ENCODE results near the gene SCUBE3.

The SCUBE3 gene

GRCh38 chr6:35242906-35243305 is 29.1 kb downstream of the SCUBE3 start:
- no peak for TF ChIP-seq CTCF (IDR thresholded peaks at IDR 0.05; ENCODE audit: low read length)
- no peak for TF ChIP-seq EZH2 (IDR thresholded peaks at IDR 0.05; ENCODE audit: borderline replicate concordance, low read length)

GRCh38 chr6:35243386-35243958 is 29.7 kb downstream of the SCUBE3 start:
- Histone ChIP-seq H3K9me3 (ENCODE audit: low read length) (no peaks in the 10 kb centered on the region), H3K4me2 (ENCODE audit: low read length) (no peak overlapping the region), H4K20me1 (ENCODE audit: insufficient read depth, low read length) (no peaks in the 10 kb centered on the region; the same call in 1 of the 2 replicates), H3K27ac (ENCODE audit: low read depth, low read length, poor library complexity, severe bottlenecking) (no peak overlapping the region), H3K27me3 (ENCODE audit: insufficient read depth, low read length) (no peaks in the 10 kb centered on the region), H3K4me3 (ENCODE audit: low read depth, low read length, poor library complexity, severe bottlenecking) (no peak overlapping the region), H3K9me2 (ENCODE audit: low read depth, low read length) (no peaks in the 10 kb centered on the region), H3K4me1 (ENCODE audit: insufficient read depth, low read length, severe bottlenecking) (no peaks in the 10 kb centered on the region), H3K79me2 (ENCODE audit: insufficient read depth, low read length) (no peaks in the 10 kb centered on the region), H3F3A (ENCODE audit: insufficient read depth, low read length) (no peaks in the 10 kb centered on the region), H2AFZ (ENCODE audit: low read length) (no peak overlapping the region), H3K9ac (ENCODE audit: low read length) (no peak overlapping the region), H3K36me3 (ENCODE audit: insufficient read depth, low read length) (no peaks in the 10 kb centered on the region)
- TF ChIP-seq EZH2 (IDR thresholded peaks at IDR 0.05; ENCODE audit: borderline replicate concordance, low read length), result no peak
- TF ChIP-seq CTCF (IDR thresholded peaks at IDR 0.05; ENCODE audit: low read length), result no peak

More at GRCh38 chr6:35242906-35243305, 29.1 kb downstream of the SCUBE3 start:
- H3K4me2 ChIP-seq (ENCODE audit: low read length), result no peak overlapping the region
- H3K9me3 ChIP-seq (ENCODE audit: low read length), result no peaks in the 10 kb centered on the region
- no peaks in the 10 kb centered on the region for H3K9me2 ChIP-seq (ENCODE audit: low read depth, low read length)
- no peak overlapping the region for H3K27ac ChIP-seq (ENCODE audit: low read depth, low read length, poor library complexity, severe bottlenecking)
- H3K4me3 ChIP-seq (ENCODE audit: low read depth, low read length, poor library complexity, severe bottlenecking), result no peak overlapping the region
- no peaks in the 10 kb centered on the region for H3K36me3 ChIP-seq (ENCODE audit: insufficient read depth, low read length)
- H3K79me2 ChIP-seq (ENCODE audit: insufficient read depth, low read length), result no peaks in the 10 kb centered on the region
- H3K27me3 ChIP-seq (ENCODE audit: insufficient read depth, low read length), result no peaks in the 10 kb centered on the region
- no peaks in the 10 kb centered on the region for H3F3A ChIP-seq (ENCODE audit: insufficient read depth, low read length)
- H4K20me1 ChIP-seq (ENCODE audit: insufficient read depth, low read length), result no peaks in the 10 kb centered on the region; the same call in 1 of the 2 replicates
- no peak overlapping the region for H2AFZ ChIP-seq (ENCODE audit: low read length)
- H3K9ac ChIP-seq (ENCODE audit: low read length), result no peak overlapping the region
- no peaks in the 10 kb centered on the region for H3K4me1 ChIP-seq (ENCODE audit: insufficient read depth, low read length, severe bottlenecking)

GRCh38 chr6:35244551-35244950 is 30.8 kb downstream of the SCUBE3 start:
- Histone ChIP-seq H3K79me2 (ENCODE audit: insufficient read depth, low read length) (no peaks in the 10 kb centered on the region), H3K9ac (ENCODE audit: low read length) (no peak overlapping the region), H3K9me2 (ENCODE audit: low read depth, low read length) (no peaks in the 10 kb centered on the region), H3K4me1 (ENCODE audit: insufficient read depth, low read length, severe bottlenecking) (no peaks in the 10 kb centered on the region), H3K27ac (ENCODE audit: low read depth, low read length, poor library complexity, severe bottlenecking) (no peak overlapping the region), H3F3A (ENCODE audit: insufficient read depth, low read length) (no peaks in the 10 kb centered on the region), H3K4me2 (ENCODE audit: low read length) (no peak overlapping the region), H2AFZ (ENCODE audit: low read length) (no peak overlapping the region), H3K36me3 (ENCODE audit: insufficient read depth, low read length) (no peaks in the 10 kb centered on the region), H4K20me1 (ENCODE audit: insufficient read depth, low read length) (no peaks in the 10 kb centered on the region; the same call in 1 of the 2 replicates), H3K27me3 (ENCODE audit: insufficient read depth, low read length) (no peaks in the 10 kb centered on the region), H3K9me3 (ENCODE audit: low read length) (no peaks in the 10 kb centered on the region), H3K4me3 (ENCODE audit: low read depth, low read length, poor library complexity, severe bottlenecking) (no peak overlapping the region)
- no peak for TF ChIP-seq EZH2 (IDR thresholded peaks at IDR 0.05; ENCODE audit: borderline replicate concordance, low read length)
- no peak for TF ChIP-seq CTCF (IDR thresholded peaks at IDR 0.05; ENCODE audit: low read length)
